KOPT-K1 (cell line): ENCODE measurements around the gene PCNX4.
"Not testable (repeated sequence)": the region's sequence is repeated elsewhere in the genome, so short reads cannot be mapped to it uniquely, and the experiment has no call there.

Experiments used
- H3K27ac ChIP-seq: fragments of 200-600 bp; sonication (generic); 2 replicates; pipeline ENCODE4 v1.5.1; 2016; ENCODE audit warnings: antibody characterized with exemption, mild to moderate bottlenecking, low read depth, low read length; ENCODE audit not compliant: poor library complexity, severe bottlenecking
- H3K36me3 ChIP-seq: fragments of 200-600 bp; sonication (generic); 2 replicates; pipeline ENCODE4 v1.5.1; 2017; ENCODE audit warnings: antibody characterized with exemption, mild to moderate bottlenecking, low read length, moderate library complexity; ENCODE audit not compliant: insufficient read depth
- H3K9me3 ChIP-seq: fragments of 200-600 bp; sonication (generic); 2 replicates; pipeline ENCODE4 v1.5.1; 2017; ENCODE audit warnings: antibody characterized with exemption, low read length, mild to moderate bottlenecking; ENCODE audit not compliant: insufficient read depth, poor library complexity, severe bottlenecking

Gene PCNX4

DNA sequence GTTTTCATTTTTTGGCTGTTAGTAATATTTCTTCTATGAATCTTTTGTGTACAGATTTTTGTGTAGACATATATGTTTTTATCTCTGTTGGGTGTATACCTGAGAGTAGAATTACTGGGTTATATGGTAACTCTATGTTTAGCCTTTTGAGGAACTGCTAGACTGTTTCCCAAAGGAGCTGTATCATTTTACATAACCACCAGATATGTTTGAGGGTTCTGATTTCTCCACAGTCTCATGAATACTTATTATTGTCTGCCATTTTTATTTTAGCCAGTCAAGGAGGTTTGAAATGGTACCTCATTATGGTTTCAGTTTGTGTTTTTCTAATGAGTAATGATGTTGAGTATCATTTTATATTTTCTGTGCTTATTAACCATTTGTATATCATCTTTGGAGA is 1.9 kb downstream of the PCNX4 start:
- H3K27ac ChIP-seq: peak overlapping the region; percentile 87

DNA sequence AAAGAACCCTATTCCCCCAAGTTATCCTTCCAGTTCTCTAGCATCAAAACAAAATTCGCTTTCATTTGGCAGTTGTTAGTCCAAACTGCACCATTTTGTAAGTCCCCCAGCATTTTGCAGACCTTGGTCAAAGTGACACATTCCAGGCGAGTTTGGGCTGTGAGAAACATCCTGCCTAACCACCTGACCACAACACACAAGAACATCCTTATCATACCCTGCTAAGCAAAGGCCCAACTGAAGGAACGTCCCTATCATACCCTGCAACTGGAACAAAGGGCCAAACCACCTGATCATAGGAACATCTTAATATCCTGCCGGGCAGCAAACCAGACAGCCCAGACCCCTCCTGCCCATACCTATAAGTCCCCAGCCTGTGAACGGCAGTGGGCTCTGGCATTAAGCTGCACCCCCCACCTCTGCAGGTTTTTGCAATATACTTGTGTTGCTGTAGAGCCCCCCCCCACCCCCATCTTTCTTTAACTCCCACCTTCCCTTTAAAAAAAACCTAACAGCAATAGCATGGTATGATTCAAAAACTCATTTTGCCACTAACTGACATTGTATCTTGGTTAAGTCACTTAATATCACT is 2.7 kb downstream of the PCNX4 start:
- Histone ChIP-seq H3K27ac (peak overlapping the region; percentile 87), H3K9me3 (no peaks in the 10 kb centered on the region)

More for the DNA sequence above, 1.9 kb downstream of the PCNX4 start:
- Histone ChIP-seq H3K9me3 (no peaks in the 10 kb centered on the region), H3K36me3 (peaks cover 29% of the 10 kb centered on the region)

DNA sequence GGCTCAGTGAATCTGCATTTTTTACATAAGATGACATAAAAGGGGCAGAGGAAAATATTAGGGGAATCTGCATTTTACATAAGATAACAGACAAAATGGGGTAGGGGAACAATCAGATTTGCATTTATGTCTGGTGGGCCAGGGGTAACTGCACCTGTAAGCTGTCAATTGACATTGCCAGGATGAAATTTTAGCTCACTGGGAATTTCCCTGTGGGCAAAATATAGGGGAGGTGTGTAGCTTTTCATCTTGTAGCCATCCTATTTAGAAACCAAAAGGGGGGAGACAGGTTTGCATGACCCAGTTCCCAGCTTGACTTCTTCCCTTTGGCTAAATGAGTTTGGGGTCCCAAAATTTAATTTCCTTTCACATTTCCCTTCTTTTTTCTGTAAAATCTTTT is 3.5 kb downstream of the PCNX4 start:
- peaks cover 34% of the 10 kb centered on the region for H3K36me3 ChIP-seq
- peak overlapping the region; percentile 87 for H3K27ac ChIP-seq
- H3K9me3 ChIP-seq: no peaks in the 10 kb centered on the region

More for the DNA sequence above, 2.7 kb downstream of the PCNX4 start:
- H3K36me3 ChIP-seq: peaks cover 34% of the 10 kb centered on the region

DNA sequence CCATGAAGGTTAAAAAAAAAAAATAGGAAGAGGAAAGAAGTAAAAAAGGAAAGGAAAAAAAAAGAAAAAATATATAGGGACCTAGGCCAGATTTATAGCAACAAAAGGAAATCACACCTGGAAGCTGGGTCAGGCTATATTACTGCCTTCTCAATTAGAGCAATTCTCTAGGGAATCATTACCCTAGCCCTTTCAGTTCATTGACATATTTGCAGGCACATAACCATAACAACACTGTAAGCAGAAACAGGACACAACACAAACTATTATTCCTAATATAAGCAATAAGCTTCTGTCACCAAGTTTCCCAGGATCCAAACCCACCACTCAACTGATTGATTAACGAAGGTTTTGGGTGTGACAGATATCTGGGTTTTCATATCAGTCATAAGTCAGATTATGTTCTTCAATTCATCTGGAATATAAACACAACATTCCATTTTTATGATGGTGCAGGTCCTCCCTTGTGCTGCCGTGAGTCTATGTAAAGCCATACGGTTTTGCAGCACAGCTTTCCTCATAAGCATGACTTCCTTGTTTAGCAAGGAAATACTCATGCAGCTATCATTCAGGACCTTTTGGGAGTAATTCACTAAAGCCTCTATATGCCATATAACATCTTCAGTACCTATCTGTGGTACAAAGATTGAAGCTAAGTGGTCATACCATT is 4.2 kb downstream of the PCNX4 start:
- Histone ChIP-seq H3K27ac (peak overlapping the region; percentile 87), H3K9me3 (no peaks in the 10 kb centered on the region), H3K36me3 (peaks cover 34% of the 10 kb centered on the region)

DNA sequence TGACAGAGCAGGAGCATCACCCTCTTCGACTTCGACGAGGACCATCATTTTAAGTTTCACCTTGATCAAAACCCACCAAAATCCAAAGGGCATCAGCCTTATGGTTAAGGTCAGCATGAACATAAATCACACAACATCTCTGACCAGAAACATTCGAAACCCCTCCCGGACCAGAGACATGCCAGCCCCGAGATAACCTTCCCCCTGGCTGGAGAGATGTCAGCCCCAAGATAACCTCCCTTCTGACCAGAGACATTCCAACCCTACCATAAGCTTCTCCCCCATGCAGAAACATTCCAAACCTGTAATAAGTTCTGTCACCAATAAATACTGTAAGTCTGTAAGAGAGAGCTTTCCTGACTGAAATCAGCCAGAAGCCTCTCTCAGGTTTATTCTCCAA is 6.3 kb downstream of the PCNX4 start:
- H3K27ac ChIP-seq: no peak overlapping the region
- no peaks in the 10 kb centered on the region for H3K9me3 ChIP-seq
- H3K36me3 ChIP-seq: peaks cover 37% of the 10 kb centered on the region

DNA sequence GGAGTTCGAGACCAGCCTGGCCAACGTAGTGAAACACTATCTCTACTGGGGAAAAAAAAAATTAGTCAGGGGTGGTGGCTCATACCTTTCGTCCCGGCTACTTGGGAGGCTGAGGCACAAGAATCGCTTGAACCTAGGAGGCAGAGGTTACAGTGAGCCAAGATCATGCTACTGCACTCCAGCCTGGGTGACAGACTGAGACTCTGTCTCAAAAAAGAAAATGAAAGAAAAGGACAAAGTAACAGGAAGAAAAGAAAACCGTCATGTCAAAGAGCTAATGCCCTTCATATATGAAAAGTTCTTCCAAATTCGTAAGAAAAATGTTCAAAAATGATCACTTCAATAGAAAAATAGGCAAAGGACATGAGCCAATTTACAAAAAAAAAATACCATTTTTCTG is 8.1 kb downstream of the PCNX4 start:
- H3K36me3 ChIP-seq: peaks cover 43% of the 10 kb centered on the region
- H3K9me3 ChIP-seq: not testable (repeated sequence)
- H3K27ac ChIP-seq: peak overlapping the region; percentile 74

DNA sequence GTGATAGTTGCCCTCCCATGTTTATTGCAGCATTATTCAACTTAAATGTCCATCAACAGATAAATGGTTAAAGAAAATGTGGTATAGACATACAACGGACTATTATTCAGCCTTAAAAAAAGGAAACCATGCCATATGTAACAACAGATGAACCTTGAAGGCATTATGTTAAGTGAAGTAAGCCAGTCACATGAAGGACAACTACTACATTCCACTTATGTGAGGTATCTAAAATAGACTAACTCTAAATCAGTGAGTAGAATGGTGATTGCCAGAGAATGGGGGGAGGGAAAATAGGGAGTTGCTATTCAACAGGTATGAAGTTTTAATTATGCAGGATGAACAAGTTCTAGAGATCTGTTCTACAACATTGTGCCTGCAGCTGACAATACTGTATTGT is 10.1 kb downstream of the PCNX4 start:
- Histone ChIP-seq H3K36me3 (peaks cover 32% of the 10 kb centered on the region), H3K27ac (peak overlapping the region; percentile 74), H3K9me3 (no peaks in the 10 kb centered on the region)

DNA sequence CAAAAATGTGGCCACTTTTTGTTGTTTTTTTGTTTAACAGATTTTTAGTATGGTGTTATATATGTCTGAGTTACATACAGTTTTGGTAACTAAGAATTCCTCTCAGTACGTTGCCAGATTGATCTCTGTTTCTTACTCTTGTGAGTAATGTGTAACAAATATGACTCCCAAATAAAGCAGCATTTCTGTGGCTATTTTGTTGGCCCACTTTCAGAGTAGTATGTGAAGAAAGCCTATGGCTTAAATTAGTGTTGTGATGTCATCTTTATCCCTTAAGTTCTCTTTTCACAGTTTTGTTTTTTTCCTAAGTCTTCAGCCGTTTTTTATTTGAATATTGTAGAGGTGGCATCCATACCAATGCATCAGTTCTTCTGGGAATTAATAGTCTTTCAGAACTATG is 10.7 kb downstream of the PCNX4 start:
- H3K9me3 ChIP-seq: no peaks in the 10 kb centered on the region
- peaks cover 27% of the 10 kb centered on the region for H3K36me3 ChIP-seq
- H3K27ac ChIP-seq: peak overlapping the region; percentile 11

DNA sequence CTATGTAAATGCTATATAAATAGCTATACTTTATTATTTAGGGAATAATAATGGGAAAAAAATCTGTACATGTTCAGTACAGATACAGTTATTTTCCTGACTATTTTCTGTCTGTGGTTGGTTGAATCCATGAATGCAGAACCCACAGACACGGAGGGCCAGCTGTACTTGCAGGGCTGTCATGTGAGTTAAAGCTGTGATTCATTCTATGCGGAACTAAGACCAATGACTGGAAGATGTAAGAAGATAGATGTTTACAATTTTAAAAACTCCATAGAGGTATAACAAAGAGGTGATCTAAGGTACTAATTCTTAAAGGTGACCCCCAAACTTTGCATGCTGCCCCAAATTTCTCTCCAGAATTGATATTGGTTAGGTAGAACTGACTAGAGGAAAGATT is 14.6 kb downstream of the PCNX4 start:
- peaks cover 50% of the 10 kb centered on the region for H3K36me3 ChIP-seq
- H3K27ac ChIP-seq: no peak overlapping the region
- H3K9me3 ChIP-seq: no peaks in the 10 kb centered on the region

DNA sequence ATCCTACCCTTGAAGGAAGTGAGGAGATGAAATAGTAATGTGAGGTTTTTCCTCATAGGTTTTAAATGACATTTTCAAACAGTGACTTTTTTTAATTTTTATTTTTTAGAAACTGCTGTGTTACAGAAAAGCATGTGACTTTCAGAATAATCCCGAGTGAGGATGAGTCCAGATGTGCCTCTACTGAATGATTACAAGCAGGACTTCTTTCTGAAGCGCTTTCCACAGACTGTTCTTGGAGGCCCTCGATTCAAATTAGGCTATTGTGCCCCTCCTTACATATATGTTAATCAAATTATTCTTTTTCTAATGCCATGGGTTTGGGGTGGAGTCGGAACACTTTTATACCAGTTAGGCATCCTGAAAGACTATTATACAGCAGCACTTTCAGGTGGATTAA is 15.8 kb downstream of the PCNX4 start:
- Histone ChIP-seq H3K9me3 (no peaks in the 10 kb centered on the region), H3K36me3 (peaks cover 50% of the 10 kb centered on the region), H3K27ac (no peak overlapping the region)

DNA sequence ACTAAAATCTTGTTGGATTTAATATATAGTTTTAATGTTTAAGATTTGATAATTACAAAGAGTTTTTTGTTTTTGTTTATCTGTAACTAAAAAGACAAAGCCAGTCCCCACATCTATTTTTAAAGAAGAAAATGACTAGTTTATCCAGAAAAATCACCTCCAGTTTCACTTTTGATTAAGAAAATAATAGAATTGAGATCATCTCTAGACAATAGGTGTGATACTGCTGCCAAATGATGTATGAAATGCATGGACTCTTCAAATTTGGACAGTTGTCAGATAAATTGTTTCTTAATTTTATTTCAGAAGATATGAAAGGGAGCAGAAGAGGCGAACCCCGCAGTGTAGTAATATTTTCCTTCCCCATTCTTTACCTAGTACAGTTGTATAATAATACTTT is 20.0 kb downstream of the PCNX4 start:
- no peaks in the 10 kb centered on the region for H3K9me3 ChIP-seq
- peaks cover 80% of the 10 kb centered on the region for H3K36me3 ChIP-seq
- H3K27ac ChIP-seq: no peak overlapping the region

DNA sequence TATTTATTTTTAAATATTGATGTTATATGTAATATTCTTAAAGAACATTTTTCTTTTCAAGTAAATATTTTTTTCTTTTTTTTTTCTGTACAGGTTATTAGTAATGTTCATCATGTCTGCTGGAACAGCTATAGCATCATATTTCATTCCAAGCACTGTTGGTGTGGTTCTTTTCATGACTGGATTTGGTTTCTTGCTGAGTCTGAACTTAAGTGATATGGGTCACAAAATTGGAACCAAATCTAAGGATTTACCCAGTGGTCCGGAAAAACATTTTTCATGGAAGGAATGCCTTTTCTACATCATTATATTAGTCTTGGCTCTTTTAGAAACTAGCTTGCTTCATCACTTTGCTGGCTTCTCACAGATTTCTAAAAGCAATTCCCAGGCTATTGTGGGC is 23.2 kb downstream of the PCNX4 start:
- peaks cover 83% of the 10 kb centered on the region for H3K36me3 ChIP-seq

DNA sequence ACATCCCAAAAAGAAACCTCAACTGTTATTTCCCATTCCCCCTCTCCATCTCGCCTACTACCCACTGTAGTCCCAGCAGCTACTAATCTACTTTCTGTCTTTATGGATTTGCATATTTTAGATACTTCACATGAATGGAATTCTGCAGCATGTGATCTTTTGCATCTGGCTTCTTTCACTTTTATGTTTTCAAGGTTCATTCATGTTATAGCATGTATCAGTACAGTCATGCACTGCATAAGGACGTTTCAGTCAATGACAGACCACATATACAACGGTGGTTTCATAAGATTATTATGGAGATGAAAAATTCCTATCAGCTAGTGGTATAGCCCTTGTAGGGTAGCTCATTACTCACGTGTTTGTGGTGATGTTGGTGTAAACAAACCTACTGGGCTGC is 24.5 kb downstream of the PCNX4 start:
- H3K27ac ChIP-seq: no peak overlapping the region
- no peaks in the 10 kb centered on the region for H3K9me3 ChIP-seq
- H3K36me3 ChIP-seq: peaks cover 84% of the 10 kb centered on the region

More for the DNA sequence above, 23.2 kb downstream of the PCNX4 start:
- Histone ChIP-seq H3K9me3 (no peaks in the 10 kb centered on the region), H3K27ac (no peak overlapping the region)

DNA sequence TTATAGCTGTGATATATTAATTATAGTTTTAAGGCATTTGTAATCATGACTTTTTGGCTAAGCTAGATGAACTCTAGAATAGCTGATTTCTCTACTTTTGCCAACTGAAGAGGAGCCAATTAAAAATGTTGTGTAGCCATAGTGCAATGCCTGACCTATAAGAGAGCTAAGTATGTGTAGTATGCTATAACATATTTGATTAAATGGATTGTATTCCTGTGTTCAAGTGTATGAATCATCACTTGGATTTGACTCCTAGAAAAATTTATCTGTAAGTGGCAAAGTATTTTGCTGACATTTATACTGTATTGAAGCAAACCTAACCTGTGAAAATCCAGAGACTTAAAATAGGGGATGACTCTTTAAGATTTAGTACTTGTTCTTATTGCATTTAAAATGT is 34.2 kb downstream of the PCNX4 start:
- Histone ChIP-seq H3K27ac (no peak overlapping the region), H3K9me3 (peaks cover 16% of the 10 kb centered on the region), H3K36me3 (peaks cover 98% of the 10 kb centered on the region)

DNA sequence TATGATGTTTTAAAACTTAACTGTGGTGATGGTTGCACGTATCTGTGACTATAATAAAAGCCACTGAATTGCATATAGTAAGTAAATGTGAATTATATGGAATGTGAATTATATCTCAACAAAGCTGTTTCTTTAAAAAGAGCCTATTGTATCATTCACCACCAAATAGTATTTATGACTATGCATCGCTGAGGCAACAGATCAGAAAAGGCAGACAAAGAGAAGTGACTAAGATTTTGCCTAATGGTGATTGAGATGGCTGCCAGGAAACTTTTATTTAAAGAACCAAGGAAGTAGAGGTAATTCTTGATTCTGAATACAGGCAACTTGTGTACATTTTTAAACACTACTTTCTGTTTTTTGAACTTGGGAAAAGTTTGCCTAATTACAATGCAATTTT is 41.8 kb downstream of the PCNX4 start:
- Histone ChIP-seq H3K9me3 (no peaks in the 10 kb centered on the region), H3K27ac (no peak overlapping the region)

DNA sequence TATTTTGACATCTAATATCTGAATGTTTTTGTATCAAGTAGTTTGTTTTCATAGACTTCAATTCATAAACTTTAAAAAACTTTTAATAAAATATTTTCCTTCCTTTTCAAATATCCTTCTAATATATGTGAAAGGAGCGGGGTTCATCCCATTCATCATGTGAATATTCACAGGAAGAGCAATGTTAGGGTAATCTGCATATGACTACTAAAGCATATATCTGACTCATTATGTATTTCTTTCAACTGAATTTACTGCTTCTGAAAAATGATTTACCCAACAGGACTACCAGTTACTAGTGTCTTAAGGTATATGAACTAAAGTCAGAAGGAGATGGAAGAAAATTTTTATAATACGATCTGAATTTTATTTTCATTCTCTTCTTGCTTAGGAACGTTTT is 43.0 kb downstream of the PCNX4 start:
- Histone ChIP-seq H3K9me3 (no peaks in the 10 kb centered on the region), H3K36me3 (peaks cover 76% of the 10 kb centered on the region), H3K27ac (no peak overlapping the region)

More for the DNA sequence above, 41.8 kb downstream of the PCNX4 start:
- H3K36me3 ChIP-seq: peaks cover 87% of the 10 kb centered on the region
